HG03558 (cell line): Measurements from ENCODE around the gene POU3F1.
A peak's percentile ranks its signal among the peaks of the same experiment; 100 is the strongest.
"Not testable (repeated sequence)": the region's sequence is repeated elsewhere in the genome, so short reads cannot be mapped to it uniquely, and the experiment has no call there.

Experiments used
- ATAC-seq: cut with Tn5 transposase; IDR thresholded peaks from one replicate; pipeline ENCODE4 v1.9.1; 2021; ENCODE audit warnings: moderate number of reproducible peaks; ENCODE audit not compliant: unreplicated experiment; ENCODE audit errors: extremely low read depth

The POU3F1 gene

DNA sequence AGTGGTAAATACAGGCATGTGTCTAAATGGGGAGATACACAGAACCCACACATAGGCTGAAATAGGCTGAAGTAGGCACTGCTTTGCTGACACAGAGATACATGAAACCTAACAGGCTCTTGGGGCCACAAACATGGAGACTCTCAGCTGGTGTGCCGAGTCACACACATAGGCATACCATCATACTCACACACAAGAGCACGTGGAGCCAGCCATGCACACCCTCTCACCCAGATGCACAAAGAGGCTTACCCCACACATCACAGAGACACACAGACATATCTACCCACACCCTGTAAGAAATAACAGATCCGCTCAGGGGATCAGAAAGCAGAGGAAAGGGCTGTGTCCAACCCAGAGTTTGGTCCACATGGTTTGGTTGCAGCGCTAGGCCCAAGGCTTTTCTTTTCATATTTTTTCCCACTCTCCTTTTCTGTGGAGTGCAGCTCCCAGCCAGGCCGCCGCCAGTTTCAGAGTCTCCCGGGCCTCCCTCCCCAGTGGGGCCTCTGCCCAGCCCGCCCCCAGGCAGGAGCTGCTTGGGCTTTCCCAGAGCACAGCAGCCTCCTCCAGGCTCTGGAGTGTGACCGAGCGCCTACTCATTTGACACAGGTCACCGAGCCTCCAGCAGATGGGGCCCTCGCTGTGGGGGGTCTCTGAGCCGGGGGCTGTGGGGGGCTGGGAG is 3.9 kb upstream of the POU3F1 start:
- ATAC-seq: no peak

DNA sequence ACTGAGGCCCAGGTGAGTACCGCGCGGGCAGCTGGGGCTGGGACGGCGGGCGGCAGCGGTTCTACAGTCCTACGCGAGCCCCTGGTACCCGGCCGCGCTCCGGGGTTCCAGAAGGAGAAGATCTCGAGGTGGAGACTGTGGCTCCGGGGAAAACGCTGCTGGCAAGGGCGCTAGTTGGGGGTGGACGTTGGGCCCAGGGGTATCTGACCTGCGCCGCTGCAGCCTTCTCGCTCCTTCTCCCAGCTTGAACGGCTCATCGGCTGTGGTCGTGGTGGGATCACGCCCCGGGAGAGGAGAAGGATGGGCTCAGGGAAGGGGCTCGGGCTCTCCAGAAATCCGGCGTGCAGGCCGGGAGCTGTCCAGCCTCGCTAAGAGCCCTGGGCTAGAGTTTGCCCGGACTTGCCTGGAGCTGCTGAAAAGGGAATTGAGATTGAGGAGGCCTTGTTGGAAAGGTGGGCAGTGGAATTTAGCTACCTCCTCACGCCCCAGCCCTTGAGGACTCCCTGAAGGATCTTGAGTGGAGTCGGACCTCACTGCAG is 1.1 kb upstream of the POU3F1 start:
- no peak for ATAC-seq

DNA sequence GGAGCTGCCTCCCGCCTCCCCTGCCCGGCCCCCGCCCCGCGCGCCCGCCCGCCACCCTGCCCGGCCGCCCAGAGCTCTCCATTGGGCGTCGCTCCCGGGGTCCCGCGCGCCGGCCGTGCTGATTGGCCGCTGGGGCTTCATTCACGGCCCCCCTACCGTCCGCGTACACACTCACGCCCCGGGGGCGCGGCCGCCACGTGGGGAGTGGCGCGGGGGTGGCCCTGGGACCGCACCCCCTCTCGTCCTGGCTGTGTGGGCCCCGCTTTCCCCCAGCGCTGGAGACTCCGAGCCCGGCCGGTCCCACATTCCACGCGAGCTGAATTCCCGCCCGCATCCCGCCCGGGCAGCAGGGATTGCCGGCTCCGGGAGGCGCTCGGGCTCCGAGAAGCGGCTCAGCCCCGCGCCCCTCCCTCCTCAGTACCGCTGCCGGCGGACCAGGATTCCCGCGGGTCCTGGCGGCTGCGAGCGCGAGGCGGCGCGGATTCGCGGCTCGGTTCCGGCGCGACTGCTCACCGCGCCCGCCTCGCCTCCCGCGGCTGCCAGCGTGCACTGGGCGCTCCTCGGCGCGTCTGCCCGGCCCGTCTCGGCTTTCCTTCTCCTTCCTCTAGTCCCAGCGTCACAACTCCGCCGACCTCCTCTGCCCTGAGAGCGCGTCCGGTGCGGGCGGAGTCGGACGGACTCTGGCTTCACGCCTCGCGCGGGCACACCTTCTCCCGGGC is 450 bp upstream of the POU3F1 start:
- ATAC-seq: peak; percentile 32

DNA sequence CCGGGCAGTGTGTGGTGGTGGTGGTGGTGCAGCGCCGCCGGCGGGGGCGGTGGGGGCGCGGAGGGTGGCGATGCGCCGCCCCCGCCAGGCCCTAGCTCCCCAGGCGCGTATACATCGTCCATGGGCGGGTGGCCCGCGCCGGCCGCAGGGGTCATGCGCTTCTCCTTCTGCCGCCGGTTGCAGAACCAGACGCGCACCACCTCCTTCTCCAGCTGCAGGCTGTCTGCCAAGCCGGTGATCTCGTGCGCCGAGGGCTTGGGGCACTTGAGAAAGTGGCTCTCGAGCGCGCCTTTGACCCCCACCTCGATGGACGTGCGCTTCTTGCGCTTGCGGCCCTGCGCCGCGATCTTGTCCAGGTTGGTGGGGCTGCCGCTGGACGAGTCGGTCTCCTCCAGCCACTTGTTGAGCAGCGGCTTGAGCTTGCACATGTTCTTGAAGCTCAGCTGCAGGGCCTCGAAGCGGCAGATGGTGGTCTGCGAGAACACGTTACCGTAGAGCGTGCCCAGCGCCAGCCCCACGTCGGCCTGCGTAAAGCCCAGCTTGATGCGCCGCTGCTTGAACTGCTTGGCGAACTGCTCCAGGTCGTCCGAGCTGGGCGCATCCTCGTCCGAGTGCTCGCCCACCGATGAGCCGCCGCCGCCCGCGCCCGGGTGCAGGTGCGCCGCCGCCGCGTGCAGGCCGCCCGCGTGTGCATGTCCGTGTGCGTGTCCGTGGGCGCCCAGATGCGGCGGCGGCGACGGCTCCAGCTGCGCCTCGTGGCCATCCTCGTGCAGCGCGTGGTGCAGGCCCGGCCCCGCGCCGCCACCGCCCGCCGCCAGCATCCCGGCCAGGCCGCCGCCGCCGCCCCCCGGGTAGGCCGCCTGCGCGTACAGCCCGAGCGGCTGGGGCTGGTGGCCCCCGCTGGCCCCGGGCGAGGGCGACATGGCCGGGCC is 926 bp downstream of the POU3F1 start:
- no peak for ATAC-seq

- no peak for ATAC-seq
Measured at GRCh38 chr1:38044221-38045215, 2.1 kb downstream of the POU3F1 start.

- no peak for ATAC-seq
Measured at GRCh38 chr1:38043036-38043747, 3.4 kb downstream of the POU3F1 start.

- ATAC-seq: no peak
Measured at GRCh38 chr1:38041936-38042834, 4.4 kb downstream of the POU3F1 start.

DNA sequence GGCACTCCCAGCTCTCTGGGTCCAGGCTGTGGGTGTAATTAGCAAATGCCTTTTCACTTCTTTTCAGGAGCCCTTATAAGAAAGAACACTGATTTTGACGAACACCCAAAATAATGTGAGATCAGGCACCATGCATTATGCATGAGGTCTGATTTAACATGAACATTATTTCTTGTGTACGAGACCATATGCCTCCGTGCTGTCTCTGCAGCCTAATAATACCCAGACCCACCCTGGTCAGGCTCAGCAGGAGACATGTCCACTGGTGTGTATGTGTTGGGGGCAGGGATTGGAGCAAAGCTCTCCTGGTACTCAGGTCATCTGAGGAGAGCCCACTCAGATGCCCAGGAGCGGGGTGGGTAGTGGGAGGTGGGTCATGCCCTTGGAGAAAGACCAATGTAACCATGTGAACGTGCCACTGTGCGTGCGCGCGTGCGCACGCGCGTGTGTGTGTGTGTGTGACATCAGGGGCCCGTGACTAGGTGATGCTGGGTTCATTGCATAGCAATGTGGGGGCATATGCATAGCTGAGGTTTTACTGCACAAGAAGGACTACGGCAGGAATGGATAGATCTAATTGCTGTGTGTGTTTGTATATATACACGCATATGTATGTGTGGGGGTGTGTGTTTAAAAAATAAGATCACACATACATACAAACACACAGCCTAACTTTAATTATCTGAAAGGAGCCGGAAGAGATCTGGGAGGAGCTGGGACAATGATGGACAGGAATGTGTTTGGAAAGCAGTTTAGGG is 7.1 kb downstream of the POU3F1 start:
- no peak for ATAC-seq

- no peak for ATAC-seq
Measured at GRCh38 chr1:38038861-38039260, 7.7 kb downstream of the POU3F1 start.

- no peak for ATAC-seq
Measured at GRCh38 chr1:38037221-38037939, 9.2 kb downstream of the POU3F1 start.

DNA sequence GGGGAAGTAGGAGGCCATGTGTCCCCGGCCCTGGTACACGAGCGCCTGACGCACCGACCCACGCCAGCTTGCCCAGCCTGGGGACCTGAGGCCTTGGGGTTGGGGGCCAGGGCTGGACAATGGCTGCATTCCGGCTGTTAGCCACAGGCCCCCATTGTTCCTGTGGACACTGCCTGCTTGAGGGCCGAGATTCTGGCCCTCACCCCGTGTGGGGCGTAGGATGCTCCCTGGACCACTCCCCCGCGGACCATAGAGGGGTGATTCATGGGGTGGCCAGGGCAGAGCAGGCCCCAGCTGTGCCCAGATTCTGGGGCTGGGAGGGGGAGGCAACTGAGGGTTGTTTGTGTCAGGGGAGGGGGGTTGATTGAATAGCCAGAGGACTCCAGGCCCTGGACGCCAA is 11.7 kb downstream of the POU3F1 start:
- ATAC-seq: no peak

DNA sequence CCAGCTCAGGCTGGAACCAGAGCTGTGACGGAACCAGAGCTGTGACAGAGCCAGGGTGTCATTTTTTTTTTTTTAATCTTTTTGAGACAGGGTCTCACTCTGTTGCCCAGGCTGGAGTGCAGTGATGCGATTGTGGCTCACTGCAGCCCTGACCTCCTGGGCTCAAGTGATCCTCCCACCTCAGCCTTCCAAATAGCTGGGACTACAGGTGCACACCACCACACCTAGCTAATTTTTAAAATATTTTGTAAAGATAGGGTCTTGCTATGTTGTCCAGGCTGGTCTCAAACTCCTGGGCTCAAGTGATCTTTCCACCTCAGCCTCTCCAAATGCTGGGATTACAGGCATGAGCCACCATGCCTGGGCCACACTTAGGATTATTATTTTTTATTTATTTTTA is 13.6 kb downstream of the POU3F1 start:
- not testable (repeated sequence) for ATAC-seq

DNA sequence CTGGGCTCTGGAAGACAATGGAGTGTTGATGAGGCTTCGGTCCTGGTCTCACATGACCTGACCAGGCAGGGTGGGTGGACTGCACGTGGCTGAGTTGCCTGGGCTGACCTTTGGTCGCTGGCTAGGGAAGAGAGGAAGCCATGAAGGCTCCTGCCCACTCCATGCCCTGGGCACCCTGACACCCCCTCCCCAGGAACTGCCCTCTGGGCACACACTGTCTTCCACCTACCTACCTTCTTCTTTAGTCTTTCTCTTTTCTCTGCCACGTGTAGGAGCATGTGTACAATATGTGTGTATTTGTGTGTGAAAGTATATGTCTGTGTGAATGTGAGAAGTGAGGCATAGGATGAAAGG is 15.1 kb downstream of the POU3F1 start:
- no peak for ATAC-seq

GRCh38 chr1:38030596-38031512 is 15.7 kb downstream of the POU3F1 start:
- ATAC-seq: no peak

DNA sequence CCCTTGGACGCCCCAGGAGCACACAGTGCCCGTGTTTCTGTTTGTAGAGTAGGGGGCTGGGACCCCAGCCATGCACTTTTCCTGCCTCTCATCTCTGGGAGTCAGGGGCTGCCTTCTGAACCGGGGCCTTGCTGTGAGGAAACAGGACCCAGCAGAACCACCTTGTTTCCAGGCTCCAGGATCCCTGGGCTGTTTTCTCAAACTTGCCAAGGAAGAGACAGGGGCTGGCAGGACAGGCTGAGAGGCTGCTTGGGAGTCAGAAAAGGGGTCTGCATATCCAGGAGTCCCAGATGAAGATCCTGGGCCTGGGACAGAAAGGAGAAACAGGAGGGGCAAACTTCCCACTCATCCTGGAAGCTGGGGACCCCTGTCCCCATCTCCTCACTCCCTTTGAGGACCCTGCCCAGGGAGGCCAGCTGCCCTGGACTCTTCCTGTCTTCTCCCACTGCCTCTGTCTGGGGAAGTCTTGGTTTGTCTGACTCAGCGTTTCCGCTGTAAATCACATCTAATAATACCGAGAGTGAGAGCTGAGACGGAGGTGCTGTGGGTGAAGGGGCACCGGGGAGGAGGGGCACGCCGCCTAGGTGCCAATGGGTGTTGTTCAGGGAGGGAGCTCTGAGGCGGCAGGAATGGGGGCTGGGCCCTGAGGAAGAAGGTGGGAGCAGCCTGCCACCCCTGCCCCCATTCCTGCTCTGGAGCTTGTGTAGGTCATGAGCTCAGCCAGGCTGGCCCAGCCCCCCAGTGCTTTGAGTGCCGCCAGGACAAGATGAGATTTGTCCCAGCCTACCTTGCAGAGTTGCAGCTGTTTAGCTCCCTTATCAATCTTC is 16.7 kb downstream of the POU3F1 start:
- no peak for ATAC-seq
